Breast epithelium (tissue), 3 donors: ENCODE results near the gene BEND3.

Experiments
- POLR2A ChIP-seq: fragments of 450-650 bp; IDR thresholded peaks from one replicate; pipeline ENCODE4 v1.6.1; 2016; ENCODE audit warnings: antibody characterized with exemption, mild to moderate bottlenecking, moderate library complexity
- POLR2AphosphoS5 ChIP-seq, 3 donors: sonication (generic); formaldehyde crosslinking; IDR thresholded peaks; one replicate each; pipeline ENCODE4 v1.6.1; 2017; ENCODE audit warnings: antibody characterized with exemption in 3 of 3
- TF ChIP-seq, protein P1 (sequence below), 3 donors: fragments of 450-650 bp; IDR thresholded peaks; one replicate each; pipeline ENCODE4 v1.5.1; 2016 to 2017; ENCODE audit warnings: antibody characterized with exemption in 3 of 3, mild to moderate bottlenecking in 3 of 3, moderate library complexity in 3 of 3

DNA sequence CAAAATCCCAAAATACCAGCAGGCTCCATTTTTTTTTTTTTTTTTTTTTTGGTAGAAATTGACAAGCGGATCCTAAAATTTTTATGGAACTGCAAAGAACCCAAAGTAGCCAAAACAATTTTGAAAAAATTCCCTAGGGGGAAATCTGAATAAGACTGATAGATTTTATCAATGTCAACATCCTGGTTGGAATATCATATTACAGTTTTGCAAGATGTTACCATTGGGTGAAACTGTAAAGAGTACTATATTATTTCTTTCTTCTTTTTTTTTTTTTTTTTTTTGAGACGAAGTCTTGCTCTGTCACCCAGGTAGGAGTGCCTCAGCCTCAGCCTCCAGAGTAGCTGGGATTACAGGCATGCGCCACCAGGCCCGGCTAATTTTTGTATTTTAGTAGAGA, 29.4 kb upstream of the BEND3 start:
- TF ChIP-seq POLR2A = no peak
- TF ChIP-seq, protein P1, sequence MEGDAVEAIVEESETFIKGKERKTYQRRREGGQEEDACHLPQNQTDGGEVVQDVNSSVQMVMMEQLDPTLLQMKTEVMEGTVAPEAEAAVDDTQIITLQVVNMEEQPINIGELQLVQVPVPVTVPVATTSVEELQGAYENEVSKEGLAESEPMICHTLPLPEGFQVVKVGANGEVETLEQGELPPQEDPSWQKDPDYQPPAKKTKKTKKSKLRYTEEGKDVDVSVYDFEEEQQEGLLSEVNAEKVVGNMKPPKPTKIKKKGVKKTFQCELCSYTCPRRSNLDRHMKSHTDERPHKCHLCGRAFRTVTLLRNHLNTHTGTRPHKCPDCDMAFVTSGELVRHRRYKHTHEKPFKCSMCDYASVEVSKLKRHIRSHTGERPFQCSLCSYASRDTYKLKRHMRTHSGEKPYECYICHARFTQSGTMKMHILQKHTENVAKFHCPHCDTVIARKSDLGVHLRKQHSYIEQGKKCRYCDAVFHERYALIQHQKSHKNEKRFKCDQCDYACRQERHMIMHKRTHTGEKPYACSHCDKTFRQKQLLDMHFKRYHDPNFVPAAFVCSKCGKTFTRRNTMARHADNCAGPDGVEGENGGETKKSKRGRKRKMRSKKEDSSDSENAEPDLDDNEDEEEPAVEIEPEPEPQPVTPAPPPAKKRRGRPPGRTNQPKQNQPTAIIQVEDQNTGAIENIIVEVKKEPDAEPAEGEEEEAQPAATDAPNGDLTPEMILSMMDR (IDR thresholded peaks at IDR 0.05) = no peak
- no peak for TF ChIP-seq POLR2AphosphoS5 (IDR thresholded peaks at IDR 0.05)
